SKM-1 treated with dmso at 0.1 percent for 144 hours (cell line): ENCODE data around the gene RGS21.
"Not testable (repeated sequence)": the region's sequence is repeated elsewhere in the genome, so short reads cannot be mapped to it uniquely, and the experiment has no call there.

ENCODE experiments used
- DNase-seq: peaks from one replicate; lab custom pipeline; 2025; ENCODE audit not compliant: unreplicated experiment; lab: John Stamatoyannopoulos, UW

Gene RGS21, protein sequence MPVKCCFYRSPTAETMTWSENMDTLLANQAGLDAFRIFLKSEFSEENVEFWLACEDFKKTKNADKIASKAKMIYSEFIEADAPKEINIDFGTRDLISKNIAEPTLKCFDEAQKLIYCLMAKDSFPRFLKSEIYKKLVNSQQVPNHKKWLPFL

DNA sequence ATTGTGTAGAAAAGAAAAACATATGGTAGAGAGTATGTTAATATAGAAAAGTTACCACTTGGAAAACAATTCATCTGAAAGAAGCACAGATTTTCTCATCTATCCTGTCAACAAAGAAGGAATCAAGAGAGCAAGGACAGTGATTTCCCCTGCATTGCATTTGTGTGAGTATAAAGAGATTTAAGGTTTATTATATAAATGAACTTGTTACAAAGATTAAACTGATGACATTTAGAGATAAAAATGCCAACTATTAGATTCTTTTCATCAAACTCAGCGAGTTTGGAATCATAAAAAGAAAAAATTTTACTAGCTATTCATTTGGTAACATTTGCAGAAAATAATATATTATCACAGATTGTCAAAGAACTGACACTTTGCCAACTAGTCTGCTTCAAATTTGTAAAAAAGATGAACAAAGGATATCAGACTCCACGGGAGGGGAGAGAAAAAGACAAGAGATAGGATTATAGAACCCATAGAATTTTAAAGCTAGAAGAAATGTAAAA lies at the start of gene RGS21:
TSS of gene RGS21 (plus strand) at position 51 of the 509 bp plus-strand sequence. CDS start 26,045 bp downstream, outside the sequence.
- no peak for DNase-seq

DNA sequence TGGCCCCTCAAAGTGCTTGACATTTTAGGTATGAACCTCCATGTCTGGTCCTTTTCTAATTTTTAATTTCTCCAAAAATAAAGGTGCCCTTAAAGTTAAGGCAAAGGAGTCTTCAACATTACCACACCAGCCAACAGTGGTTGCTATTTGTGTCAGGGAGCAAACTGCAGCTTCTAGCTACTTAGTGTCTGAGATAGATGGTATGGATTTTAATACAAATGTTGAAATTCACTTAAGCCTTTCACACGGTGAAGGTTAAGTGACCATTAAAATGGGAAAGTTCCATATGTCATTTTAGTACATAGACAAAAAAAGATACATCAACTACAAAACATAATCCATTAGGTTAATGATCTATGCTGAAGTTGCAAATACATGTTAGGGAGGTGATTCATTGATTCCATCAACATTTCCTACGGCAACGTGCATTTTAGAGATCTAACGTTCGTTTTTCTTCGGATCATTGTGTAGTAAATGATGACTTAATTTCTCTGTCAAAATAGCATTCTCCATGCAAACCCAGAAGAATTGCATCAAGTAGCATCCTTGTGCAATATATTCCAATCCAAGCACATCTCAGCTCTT lies 48.2 kb upstream of the RGS21 start:
- DNase-seq = no peak

DNA sequence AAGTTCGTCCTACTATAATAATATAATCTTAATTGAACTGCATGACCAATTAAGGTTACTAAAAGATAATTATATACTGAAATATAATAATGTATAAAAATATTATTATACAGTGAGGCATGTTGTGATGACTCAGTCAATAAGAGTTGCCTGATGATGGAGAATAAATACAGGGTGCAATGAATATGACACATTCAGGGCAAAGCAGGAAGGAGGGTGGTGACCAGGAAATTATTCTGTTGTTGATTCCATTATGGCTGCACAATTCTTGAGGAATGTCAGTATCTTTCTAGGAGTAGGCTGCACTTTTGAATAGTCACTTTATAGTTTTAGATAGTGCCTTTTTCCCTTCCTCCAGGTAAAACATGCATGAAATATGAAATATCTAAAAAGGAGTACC lies 46.4 kb upstream of the RGS21 start:
- no peak for DNase-seq

DNA sequence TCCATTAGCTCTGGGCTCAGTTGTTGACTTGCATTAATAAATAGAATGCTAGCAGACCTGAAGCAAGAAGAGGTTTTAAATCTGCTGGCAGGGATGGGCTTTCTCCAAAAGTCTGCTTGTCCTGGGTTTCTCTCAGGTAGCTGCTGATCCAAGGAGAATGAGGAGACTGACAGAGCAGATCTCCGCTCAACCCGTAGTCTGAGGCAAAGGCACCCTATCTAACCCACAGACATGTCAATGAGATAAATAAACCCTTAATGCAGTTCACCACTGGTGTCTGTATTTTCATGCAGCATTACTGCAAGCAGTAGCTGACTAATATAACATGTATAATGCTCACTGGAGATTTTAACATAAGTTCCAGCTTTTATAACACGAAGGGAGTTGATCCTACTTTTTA lies 44.1 kb upstream of the RGS21 start:
- DNase-seq = no peak

DNA sequence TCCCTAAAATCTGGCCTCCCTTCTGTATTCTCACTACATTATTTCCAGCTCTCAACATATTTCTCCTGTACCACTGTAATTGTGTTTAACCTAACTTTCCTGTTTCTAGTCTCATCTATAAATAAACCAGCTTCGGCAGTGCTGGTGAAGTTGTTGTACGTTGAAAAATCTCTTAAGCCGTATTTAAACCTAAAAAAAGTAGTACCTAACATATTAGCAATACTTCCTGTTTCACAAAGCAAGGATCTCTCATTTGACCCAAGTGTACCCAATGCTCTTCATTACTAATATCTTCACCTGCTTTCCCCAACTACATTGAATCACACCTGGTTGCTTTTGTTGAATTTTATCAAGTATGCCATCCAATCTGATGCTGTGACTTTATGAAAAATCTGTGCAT lies 42.2 kb upstream of the RGS21 start:
- DNase-seq = no peak

DNA sequence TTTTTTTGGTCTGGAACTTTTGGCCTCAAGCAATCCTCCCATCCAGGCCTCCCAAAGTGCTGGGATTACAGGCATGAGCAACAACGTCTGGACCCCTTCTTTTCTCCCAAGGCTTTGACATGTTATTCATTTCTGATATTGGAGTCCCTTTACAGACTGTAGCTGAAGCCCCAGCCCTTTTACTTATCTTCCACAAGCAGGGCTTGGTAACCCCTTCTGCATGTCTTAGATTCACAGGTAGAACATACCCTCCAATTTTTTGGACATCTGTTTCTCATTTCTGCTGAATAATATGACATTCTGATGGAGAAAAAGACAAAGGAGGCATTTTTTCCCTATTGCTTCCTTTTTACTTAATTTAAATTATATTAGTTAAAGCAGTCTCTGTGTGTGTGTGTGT lies 39.2 kb upstream of the RGS21 start:
- no peak for DNase-seq

DNA sequence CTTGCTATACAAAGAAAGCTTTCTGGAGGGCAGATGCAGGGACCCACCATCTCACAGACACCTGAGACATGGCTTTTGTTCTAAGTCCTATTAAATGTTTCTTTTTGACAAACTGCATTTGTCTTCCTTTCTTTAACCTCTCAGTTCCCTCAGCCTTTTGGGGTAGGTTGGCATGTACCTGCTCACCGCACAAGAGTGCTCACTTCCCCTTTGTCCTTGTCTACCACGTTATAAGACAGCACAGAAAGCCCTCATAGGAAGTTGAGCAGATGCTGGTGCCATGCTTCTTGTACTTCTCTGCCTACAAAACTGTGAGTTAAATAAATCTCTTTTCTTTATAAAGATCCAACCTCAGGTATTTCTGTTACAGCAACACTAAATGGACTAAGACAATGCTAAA lies 31.9 kb upstream of the RGS21 start:
- no peak for DNase-seq

DNA sequence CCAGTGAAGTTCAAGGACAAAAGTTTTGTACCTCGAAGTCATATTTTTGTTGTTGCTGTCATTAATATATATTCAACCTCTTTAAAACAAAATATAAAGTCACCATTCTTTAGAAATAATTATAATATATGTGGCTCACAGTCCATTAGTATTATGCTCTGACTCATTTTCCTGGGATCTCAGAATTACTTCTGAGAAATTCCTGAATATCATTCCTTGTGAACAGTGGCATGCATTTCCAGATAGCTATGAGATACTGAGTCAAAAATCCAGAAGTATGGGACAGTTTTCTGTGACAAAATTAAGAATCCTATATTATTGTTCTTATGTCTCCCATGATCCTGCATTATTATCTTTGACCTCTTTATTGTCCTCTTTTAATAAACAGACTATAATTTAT lies 13.8 kb upstream of the RGS21 start:
- DNase-seq = no peak

DNA sequence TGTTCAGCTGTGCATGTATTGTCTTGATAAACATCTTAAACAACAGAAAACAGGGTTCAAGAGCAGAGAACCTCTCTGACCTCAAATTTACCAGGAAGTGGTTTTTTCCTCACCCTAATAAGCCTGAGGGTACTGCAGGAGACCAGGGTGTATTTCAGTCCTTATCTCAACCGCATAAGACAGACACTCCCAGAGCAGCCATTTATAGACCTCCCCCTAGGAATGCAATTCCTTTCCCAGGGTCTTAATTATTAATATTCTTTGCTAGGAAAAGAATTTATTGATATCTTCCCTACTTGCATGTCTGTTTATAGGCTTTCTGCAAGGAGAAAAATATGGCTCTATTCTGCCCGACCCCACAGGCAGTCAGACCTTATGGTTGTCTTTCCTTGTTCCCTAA lies 8.5 kb upstream of the RGS21 start:
- DNase-seq = not testable (repeated sequence)

DNA sequence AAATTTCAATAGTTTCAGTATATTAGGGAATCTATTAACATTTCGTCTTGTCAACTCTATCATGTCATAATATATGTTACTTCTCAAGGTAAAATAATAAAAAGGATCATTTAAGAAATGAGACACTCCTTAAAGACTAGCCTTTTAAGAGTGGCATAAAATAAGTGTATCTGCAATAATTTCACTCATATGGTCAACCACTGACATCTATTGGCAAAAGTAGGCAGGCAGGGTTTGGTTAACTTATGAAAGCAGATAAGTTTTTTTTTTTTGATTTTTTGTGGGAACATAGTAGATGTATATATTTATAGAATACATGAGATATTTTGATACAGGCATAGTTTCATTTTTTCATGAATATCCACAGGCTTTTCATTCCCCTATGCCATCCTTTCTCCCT lies 5.5 kb upstream of the RGS21 start:
- no peak for DNase-seq

DNA sequence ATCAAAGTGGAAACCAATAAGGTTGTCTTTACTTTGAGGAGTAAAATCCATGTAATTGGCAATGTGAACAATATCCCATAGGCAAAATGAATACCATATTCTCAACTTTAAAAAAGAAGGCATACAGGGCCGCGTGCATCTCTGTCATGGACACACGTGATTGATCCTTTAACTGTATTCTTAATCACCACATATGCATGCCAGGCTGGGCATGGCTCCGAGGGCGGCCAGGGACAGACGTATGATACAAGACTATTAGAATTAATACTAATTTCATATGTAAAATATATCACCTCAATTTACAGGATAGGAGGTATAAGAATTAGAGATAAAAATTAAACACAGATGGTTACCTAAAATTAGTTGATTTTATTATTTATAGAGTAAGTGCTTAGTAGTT lies 11.2 kb downstream of the RGS21 start:
- no peak for DNase-seq

DNA sequence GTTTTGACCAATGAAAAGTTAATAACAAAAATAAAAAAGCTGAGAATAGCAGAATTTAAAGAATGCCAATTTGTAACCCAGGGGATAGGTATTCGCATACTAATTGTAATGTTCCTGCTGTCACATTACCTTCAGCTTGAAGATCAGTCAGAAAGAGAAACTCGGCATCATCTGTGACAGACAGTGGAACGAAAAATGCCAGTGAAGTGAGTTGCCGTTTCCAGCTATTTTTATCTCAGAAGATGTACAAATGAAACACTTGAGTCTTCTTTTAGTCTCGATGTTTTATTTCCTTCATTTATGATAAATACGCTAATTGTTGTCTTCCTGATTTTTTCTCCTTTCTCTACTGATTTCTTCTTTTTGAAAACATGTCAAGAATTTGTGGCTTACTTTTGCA lies 26.1 kb downstream of the RGS21 start:
- DNase-seq = no peak

DNA sequence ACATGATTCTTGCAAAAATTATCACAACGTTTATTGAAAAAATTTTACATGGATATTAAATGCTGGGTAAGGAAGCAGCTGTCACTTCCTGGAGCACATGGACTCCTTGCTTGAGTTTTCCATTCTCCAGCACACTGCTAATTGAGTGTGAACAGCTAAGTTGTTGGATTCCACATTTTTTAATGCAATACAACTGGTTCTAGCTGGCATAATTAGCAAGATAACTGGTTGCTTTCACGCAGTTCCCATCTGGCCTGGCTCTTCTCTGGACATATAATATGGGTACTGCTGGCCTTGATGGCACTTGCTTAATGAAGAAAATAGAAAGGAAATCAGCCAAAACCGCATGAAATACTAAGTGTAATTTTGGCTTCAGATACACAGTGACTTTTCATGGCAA lies 26.6 kb downstream of the RGS21 start:
- no peak for DNase-seq

DNA sequence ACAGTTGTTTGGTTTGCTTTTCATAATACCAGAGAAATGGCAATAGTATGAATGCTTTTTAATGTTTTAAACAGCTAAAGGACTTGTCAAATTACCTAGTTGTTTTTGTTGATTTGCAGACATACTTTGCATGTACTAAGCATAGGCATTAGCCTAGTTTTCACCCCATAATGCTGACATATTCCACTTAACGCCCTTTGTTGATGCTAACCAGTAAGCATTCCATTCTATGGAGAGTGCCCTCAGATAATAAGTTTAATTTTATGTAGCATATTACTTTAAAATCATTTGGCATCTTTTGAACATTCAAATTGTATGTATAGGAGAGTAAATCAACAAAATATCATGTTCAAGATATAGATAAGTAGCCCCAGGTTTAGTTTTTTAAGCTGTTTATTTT lies 32.5 kb downstream of the RGS21 start:
- DNase-seq = no peak

DNA sequence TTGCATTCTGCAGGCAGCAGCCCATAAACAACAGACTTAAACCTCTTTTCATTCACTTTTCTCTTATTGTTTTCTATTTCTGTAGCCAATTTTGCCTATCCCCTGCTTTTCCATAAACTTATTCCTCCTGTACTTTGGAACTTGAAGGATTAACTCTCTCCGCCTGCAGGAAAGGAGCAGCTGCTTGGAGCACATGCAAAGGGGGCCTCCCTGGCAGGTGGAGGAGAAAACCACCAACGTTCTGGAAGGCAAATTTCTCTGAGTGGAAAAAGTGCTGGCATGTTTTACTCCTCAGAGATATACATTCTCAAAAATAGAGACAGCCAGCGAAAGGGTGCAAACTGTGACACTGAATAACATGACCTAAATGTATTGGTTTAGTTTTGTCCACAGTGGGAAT lies 33.6 kb downstream of the RGS21 start:
- DNase-seq = no peak

DNA sequence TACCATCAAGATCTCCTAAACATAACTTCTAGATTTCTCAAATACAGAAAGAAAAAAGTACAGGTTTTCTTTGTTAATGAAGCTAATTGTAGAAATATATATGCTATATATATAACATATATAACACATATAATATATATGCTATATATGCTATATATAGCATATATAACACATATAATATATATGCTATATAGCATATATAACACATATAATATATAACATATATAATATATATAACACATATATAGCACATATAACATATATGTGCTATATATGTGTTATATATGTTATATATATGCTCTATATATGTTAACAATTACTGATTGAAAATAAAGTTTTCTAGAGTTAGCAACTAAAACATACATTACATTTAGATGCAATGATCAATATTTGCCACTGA lies 34.8 kb downstream of the RGS21 start:
- DNase-seq = no peak

DNA sequence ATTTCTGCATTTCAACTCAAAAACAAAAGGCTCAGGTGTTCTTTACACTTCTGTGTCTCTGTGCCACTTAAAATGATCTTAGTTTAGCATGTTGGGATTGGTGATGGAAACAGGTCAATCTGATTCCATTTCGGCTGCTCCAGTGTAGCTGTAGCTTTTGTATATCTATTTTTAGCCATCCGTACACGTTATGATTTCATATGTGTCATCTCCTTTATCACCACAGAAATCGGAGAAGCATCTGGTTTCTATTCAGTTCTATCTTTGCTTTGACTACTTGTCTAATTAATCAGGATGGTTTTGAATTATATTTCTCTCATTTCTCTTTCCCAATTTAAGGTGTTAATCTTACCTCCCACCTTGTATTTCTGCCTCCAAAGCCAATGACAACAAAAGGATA lies 41.1 kb downstream of the RGS21 start:
- no peak for DNase-seq

DNA sequence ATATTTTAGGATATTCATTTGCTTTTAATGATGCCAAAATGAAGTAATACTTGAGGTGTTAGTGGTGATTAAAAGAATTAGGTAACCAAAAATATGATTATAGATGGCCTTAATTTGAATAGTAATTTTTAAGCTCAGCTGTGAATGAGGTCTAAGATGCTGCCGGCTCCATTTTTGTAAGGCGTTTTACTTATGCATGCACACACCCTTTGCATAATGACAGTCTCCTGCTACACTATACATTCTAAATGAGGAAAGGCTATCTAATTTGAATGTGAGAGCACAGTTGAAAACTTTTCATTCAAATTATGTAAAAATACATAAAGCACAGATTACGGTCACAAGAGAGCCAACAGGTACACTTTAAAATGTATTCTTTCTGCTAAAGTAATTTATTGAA lies 41.6 kb downstream of the RGS21 start:
- no peak for DNase-seq

DNA sequence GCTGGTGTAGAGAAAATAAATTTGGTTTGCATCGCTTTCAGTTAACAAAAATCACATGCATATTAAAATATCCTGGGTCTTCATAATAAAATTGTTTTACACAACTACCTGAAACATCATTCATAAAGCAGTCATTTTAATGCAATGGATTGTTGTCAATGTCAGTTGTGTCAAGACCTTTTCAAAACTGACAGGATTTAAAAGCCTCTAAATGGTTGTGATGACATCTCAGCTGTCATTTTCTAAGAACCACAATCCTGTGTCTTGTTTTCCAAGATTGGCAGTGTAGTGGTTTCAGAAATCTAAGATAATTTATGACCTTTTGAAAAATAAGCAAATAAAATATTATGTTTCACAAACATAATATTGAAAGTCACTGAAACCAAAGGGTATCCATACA lies 42.0 kb downstream of the RGS21 start:
- no peak for DNase-seq

DNA sequence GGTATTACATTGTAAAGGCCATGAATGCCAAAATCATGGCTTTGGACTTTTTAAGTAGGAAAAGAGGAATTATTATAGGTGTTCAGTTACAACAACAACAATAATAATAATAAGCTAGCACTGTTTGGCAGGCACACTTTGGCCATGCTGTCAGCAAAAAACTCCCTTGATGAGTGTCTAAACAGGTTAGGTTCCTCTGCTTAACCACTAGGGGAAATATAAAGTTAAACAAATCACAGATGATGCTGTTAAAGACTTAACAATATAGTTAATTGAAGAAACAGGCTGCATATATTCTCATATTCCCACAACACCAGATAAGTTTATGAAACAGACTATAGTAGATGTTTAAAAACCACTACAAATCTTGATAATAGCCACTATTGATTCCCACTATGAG lies 46.4 kb downstream of the RGS21 start:
- DNase-seq = no peak

DNA sequence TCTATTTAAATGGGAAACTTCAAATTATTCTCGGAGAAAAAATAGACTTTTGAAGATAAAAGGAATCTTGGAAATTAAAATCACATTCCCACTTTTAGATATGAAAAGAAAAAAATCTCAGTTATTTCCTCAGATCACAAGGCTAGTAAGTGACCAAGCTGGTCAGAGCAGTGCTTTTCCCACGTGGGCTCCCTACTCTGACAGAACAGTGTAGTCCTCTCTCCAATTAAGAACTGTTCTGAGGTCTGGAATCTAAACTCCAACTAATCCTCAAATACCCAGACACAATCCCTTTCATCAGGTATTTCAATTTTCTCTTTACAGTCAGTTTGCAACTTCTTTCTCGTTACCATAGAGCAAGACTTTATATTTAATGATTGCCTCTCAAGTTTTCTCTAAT lies 50.6 kb downstream of the RGS21 start:
- no peak for DNase-seq

DNA sequence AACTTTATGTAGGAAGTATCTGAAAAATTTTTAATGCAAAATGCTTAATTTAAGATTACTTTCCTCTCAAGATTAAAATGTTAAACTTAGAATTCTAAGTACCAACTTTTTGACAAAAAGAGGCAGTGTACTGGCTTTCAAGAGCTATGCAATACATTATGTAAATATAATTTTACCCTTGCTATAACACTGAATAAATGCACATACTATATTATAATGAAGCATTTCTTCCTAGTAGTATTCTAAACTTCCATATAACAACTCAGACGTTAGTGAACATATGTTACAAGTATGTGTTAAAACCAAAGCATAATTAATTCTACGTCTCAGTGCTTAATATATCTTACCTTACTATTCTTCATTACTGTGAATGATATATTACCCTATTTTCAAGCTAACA lies 58.5 kb downstream of the RGS21 start:
- no peak for DNase-seq

DNA sequence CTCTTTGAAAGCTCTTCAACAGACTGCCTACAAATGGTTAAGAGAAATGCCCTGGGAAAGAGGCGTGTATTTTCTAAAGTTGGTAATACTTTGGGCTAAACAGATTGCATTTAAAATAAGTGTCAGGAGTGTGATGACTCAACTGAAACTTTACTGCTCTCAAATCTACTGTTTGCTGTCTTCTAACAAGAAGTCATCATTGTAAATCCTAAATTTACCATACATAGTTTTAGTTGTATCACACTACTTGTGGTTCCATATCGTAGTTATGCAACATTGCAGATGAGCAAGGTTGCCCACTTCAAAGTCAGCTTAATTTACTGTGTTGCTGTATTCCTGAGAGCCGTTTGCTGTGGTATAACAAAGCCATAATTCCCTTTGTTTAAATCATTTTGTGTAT lies 59.6 kb downstream of the RGS21 start:
- DNase-seq = no peak
